K562 (cell line): ENCODE data around the gene FERMT3. TPM values are rescaled to one million over a fixed set of nuclear protein-coding genes. Genes with fewer than 3 reads are reported as not detected.
A peak's percentile ranks its signal among the peaks of the same experiment; 100 is the strongest.

ENCODE experiments used
- ATAC-seq: fragments of 200-7000 bp; cut with Tn5 transposase; 3 replicates; pipeline ENCODE4 v1.9.1; 2020; ENCODE audit warnings: moderate library complexity
- BruUV-seq: library from RNA; stranded (reverse); fragments of 400-500 nt; replicated peaks from 2 replicates; lab custom pipeline; 2021; lab: Mats Ljungman, UMichigan
- CTCF ChIA-PET: fragments of 300-600 bp; formaldehyde crosslinking; extraction: SDS; loops from one replicate; lab custom pipeline; 2021; ENCODE audit warnings: low intra/inter-chr PET ratio; lab: Yijun Ruan, JAX
- POLR2A ChIA-PET: fragments of 300-600, 350-650 bp; sonication (Branson Sonifier 250); formaldehyde crosslinking; extraction: SDS; loops from one replicate; lab custom pipeline; 2021; ENCODE audit warnings: antibody characterized with exemption, inconsistent platforms; lab: Yijun Ruan, JAX
- DNase-seq, 4 experiments: peaks; one replicate each; pipeline versions ENCODE4 v3.0.0 to v3.0.0-alpha.2; 2011 to 2018; ENCODE audit warnings: low spot score in 3 of 4, mixed read lengths in 3 of 4; ENCODE audit errors: extremely low read depth in 1 of 4
- FAIRE-seq: peaks from 2 replicates; lab custom pipeline; 2011; peaks lifted over from hg19 to GRCh38; lab: Jason Lieb, UNC
- H2AFZ ChIP-seq: 2 replicates; pipeline ENCODE4 v1.6.0; 2011; ENCODE audit warnings: low read depth, low read length, control low read depth, inconsistent platforms
- H3K27ac ChIP-seq: fragments of 200-600 bp; 3 replicates; pipeline ENCODE4 v1.8.0; 2011; ENCODE audit warnings: low read depth, mild to moderate bottlenecking, control low read depth, inconsistent platforms, low read length, moderate library complexity, mixed read lengths; ENCODE audit errors: extremely low read depth
- H3K27me3 ChIP-seq, 2 experiments: fragments of 300-600 bp in 1 of 2; 2 replicates in 1 of 2; 3 replicates in 1 of 2; pipeline versions ENCODE4 v1.6.0 to v1.8.0; 2011; ENCODE audit warnings: inconsistent platforms in 2 of 2, low read length in 2 of 2, mild to moderate bottlenecking in 1 of 2, mixed read lengths in 1 of 2, moderate library complexity in 1 of 2; ENCODE audit not compliant: control insufficient read depth in 2 of 2, insufficient read depth in 2 of 2
- H3K36me3 ChIP-seq: fragments of 300-600 bp; 3 replicates; pipeline ENCODE4 v1.8.0; 2011; ENCODE audit warnings: mild to moderate bottlenecking, low read length, inconsistent platforms; ENCODE audit not compliant: control insufficient read depth, insufficient read depth
- H3K4me1 ChIP-seq, 2 experiments: fragments of 200-600 bp in 1 of 2; replicated peaks in 1 of 2; 2 replicates in 1 of 2; 3 replicates in 1 of 2; pipeline versions ENCODE4 v1.5.1 to v1.8.0; 2011; ENCODE audit warnings: inconsistent platforms in 2 of 2, low read length in 2 of 2, mild to moderate bottlenecking in 1 of 2, mixed read lengths in 1 of 2, moderate library complexity in 1 of 2; ENCODE audit not compliant: control insufficient read depth in 2 of 2, insufficient read depth in 2 of 2
- H3K4me2 ChIP-seq: 2 replicates; pipeline ENCODE4 v1.6.1; 2011; ENCODE audit warnings: low read length, control low read depth, inconsistent platforms, mixed read lengths; ENCODE audit not compliant: insufficient read depth
- H3K4me3 ChIP-seq: fragments of 200-600 bp; sonication (generic), shearing (Covaris generic); 2 replicates; pipeline ENCODE4 v1.5.1; 2016; ENCODE audit warnings: control low read depth, inconsistent platforms
- H3K79me2 ChIP-seq: fragments of 200-600 bp; 3 replicates; pipeline ENCODE4 v1.8.0; 2011; ENCODE audit warnings: low read length, inconsistent platforms; ENCODE audit not compliant: control insufficient read depth, insufficient read depth
- H3K9ac ChIP-seq, 2 experiments: 2 replicates each; pipeline versions ENCODE4 v1.6.0 to v1.6.1; 2011; ENCODE audit warnings: low read depth in 2 of 2, low read length in 2 of 2, control low read depth in 1 of 2, inconsistent platforms in 1 of 2, mild to moderate bottlenecking in 1 of 2, mixed read lengths in 1 of 2; ENCODE audit not compliant: insufficient read depth in 1 of 2
- H3K9me1 ChIP-seq: one replicate; pipeline ENCODE4 v1.6.0; 2011; ENCODE audit warnings: inconsistent platforms, mild to moderate bottlenecking, low read length, moderate library complexity; ENCODE audit not compliant: control insufficient read depth, insufficient read depth
- H3K9me3 ChIP-seq: replicated peaks from 2 replicates; pipeline ENCODE4 v1.5.1; 2011; ENCODE audit warnings: low read depth, low read length, inconsistent platforms; ENCODE audit not compliant: control insufficient read depth, insufficient read depth
- H4K20me1 ChIP-seq: replicated peaks from 2 replicates; pipeline ENCODE4 v1.6.1; 2011; ENCODE audit warnings: low read length, inconsistent platforms, mixed read lengths; ENCODE audit not compliant: control insufficient read depth, insufficient read depth
- HDAC1 ChIP-seq, 2 experiments: fragments of 450-650 bp; IDR thresholded peaks; 2 replicates each; pipeline ENCODE4 v1.6.1; 2016 to 2017; ENCODE audit warnings: inconsistent platforms in 1 of 2, mild to moderate bottlenecking in 1 of 2, moderate library complexity in 1 of 2
- MAFG ChIP-seq: fragments of 450-650 bp; conservative IDR thresholded peaks from 2 replicates; pipeline ENCODE4 v1.6.1; 2016; ENCODE audit warnings: missing genetic modification characterization, missing compliant biosample characterization
- POLR2G ChIP-seq: fragments of 200-400 bp; formaldehyde crosslinking; IDR thresholded peaks from 2 replicates; pipeline ENCODE4 v1.6.1; 2017; ENCODE audit warnings: low read depth, mild to moderate bottlenecking, antibody characterized with exemption, low read length, moderate library complexity
- WGBS: fragments of 100-300 bp; shearing (Covaris generic); methylation state at CpG from one replicate; pipeline ENCODE4 v1.1.6; 2016; ENCODE audit warnings: low coverage, mixed read lengths; ENCODE audit not compliant: insufficient coverage; ENCODE audit errors: missing lambda C conversion rate; 5-methylcytosine and 5-hydroxymethylcytosine counted together
- in situ Hi-C: fragments of 300-500 bp; cut with MboI; formaldehyde crosslinking; loops from 4 replicates; pipeline ENCODE4 v1.15.0; 2018; ENCODE audit warnings: inconsistent platforms, mixed read lengths
- intact Hi-C: fragments of 100-400 bp; cut with micrococcal nuclease; formaldehyde crosslinking; loops from 2 replicates; pipeline ENCODE4 v1.14.2; 2022
- polyA plus RNA-seq, 8 experiments: library from polyadenylated mRNA; depleted of rRNA in 4 of 8; stranded (reverse) in 5 of 8; unstranded in 3 of 8; fragments of >200 nt; fragmentation: Nextera tagmentation in 2 of 8; fragmentation: Illumina TruSeq in 1 of 8; extraction: Ambion mirVana in 2 of 8; extraction: Trizol in 1 of 8; gene quantifications; 2 replicates each; pipeline versions ENCODE4 v1.2.1 to v1.2.3, GENCODE V29; 2011 to 2014; ENCODE audit warnings: inconsistent platforms in 1 of 8, missing spikeins in 1 of 8
- total RNA-seq, 7 experiments: library from RNA; depleted of rRNA in 6 of 7; stranded (reverse); fragments of >200 nt in 6 of 7; fragmentation: Illumina TruSeq in 2 of 7; extraction: Trizol in 2 of 7; gene quantifications; 2 replicates each; pipeline versions ENCODE4 v1.2.1 to v1.2.3, GENCODE V29; 2011 to 2021; ENCODE audit warnings: low replicate concordance in 1 of 7
- TF ChIP-seq, protein P1 (sequence below): sonication (generic); formaldehyde crosslinking; IDR thresholded peaks from 2 replicates; pipeline ENCODE4 v1.8.0; 2022; ENCODE audit warnings: mild to moderate bottlenecking, missing genetic modification reagents

Gene FERMT3
- total and polyA plus RNA-seq, 9 of the 15 experiments (the other 6 are each of a cell fraction or from before 2014, with no cell fraction given) = 3.2 to 275 (median 79.7) TPM

DNA sequence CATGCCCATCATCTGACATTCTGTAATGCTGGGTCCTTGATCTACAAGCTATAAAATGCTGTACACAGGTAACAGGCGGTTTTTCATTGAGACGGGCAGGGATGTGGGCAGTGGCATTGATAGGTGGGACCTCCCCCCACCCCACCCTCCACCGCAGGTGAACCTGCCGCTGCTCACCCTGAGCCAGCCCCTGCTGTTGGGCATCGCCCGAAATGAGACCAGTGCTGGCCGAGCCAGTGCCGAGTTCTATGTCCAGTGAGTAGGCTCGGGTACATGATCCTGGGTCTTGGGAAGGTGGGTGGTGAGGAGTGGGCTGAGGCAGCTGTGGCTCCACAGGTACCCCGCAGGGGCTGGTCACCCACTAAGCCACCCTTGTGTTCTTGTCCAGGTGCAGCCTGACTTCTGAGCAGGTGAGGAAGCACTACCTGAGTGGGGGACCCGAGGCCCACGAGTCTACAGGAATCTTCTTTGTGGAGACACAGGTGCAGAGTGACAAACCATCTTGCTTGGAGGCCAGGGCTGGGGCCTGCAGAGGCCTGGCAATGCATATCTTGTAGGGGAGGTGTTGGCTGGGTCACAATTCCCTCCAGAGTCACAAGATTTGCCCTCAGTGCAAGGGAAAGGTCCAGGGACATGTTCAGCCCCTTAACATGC is 22.7 kb downstream of the FERMT3 start:
- H3K4me2 ChIP-seq = peak overlapping the region; percentile 95
- peaks cover 29 to 86% of the 10 kb centered on the region in 2 experiments for H3K4me1 ChIP-seq
- H3K79me2 ChIP-seq = peaks cover 55% of the 10 kb centered on the region
- H2AFZ ChIP-seq = no peak overlapping the region
- H3K36me3 ChIP-seq = peaks cover 18% of the 10 kb centered on the region; the same call in 2 of the 3 replicates
- WGBS = 77% methylated on average over 12 of the region's 12 CpGs
- H3K9me3 ChIP-seq = no peaks in the 10 kb centered on the region
- no peaks in the 10 kb centered on the region for H4K20me1 ChIP-seq
- H3K27ac ChIP-seq = peak overlapping the region; percentile 92
- no TSS peak for BruUV-seq
- H3K4me3 ChIP-seq = peak overlapping the region; percentile 76; the same call in 1 of the 2 replicates
- H3K27me3 ChIP-seq = no peaks in the 10 kb centered on the region
- TF ChIP-seq, protein P1, sequence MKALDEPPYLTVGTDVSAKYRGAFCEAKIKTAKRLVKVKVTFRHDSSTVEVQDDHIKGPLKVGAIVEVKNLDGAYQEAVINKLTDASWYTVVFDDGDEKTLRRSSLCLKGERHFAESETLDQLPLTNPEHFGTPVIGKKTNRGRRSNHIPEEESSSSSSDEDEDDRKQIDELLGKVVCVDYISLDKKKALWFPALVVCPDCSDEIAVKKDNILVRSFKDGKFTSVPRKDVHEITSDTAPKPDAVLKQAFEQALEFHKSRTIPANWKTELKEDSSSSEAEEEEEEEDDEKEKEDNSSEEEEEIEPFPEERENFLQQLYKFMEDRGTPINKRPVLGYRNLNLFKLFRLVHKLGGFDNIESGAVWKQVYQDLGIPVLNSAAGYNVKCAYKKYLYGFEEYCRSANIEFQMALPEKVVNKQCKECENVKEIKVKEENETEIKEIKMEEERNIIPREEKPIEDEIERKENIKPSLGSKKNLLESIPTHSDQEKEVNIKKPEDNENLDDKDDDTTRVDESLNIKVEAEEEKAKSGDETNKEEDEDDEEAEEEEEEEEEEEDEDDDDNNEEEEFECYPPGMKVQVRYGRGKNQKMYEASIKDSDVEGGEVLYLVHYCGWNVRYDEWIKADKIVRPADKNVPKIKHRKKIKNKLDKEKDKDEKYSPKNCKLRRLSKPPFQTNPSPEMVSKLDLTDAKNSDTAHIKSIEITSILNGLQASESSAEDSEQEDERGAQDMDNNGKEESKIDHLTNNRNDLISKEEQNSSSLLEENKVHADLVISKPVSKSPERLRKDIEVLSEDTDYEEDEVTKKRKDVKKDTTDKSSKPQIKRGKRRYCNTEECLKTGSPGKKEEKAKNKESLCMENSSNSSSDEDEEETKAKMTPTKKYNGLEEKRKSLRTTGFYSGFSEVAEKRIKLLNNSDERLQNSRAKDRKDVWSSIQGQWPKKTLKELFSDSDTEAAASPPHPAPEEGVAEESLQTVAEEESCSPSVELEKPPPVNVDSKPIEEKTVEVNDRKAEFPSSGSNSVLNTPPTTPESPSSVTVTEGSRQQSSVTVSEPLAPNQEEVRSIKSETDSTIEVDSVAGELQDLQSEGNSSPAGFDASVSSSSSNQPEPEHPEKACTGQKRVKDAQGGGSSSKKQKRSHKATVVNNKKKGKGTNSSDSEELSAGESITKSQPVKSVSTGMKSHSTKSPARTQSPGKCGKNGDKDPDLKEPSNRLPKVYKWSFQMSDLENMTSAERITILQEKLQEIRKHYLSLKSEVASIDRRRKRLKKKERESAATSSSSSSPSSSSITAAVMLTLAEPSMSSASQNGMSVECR (CRISPR knock-in tag) = 0 out of 2 replicates have a peak, but pooled peaks have one; percentile 5
- TF ChIP-seq MAFG (tag) (no peak), HDAC1 (IDR thresholded peaks at IDR 0.05) (no peak), POLR2G (peak; percentile 41)
- TF ChIP-seq, all 486 proteins: peak for 2
- FAIRE-seq = no peak
- POLR2A ChIA-PET = interaction anchor here (0.9 to 1.0 kb wide), 3 partner anchors 10 to 255 kb away, joined by 3 read pairs; partner anchors contain the start of genes COX8A and FERMT3
- intact Hi-C loops (no loop called here), in situ Hi-C loops (no loop called here)
- H3K9me1 ChIP-seq = peaks cover 5% of the 10 kb centered on the region
- peak overlapping the region; percentile 91 to 96 for H3K9ac ChIP-seq
- ATAC-seq = no peak
- no peak for DNase-seq
- CTCF ChIA-PET = no interaction called here
